Progenitor cell of endocrine pancreas (in vitro differentiated cells): ENCODE results near the gene SRSF1. TPM values are rescaled to one million over a fixed set of nuclear protein-coding genes. Genes with fewer than 3 reads are reported as not detected.
A peak's percentile ranks its signal among the peaks of the same experiment; 100 is the strongest.

Experiments
- DNase-seq: peaks from one replicate; pipeline ENCODE4 v3.0.0; 2021; ENCODE audit warnings: low spot score; ENCODE audit not compliant: unreplicated experiment
- H3K27ac Mint-ChIP-seq: 2 replicates; pipeline ENCODE4 v1.8.0; 2021; ENCODE audit warnings: mild to moderate bottlenecking, moderate library complexity, mixed read lengths
- H3K27me3 Mint-ChIP-seq: 2 replicates; pipeline ENCODE4 v1.8.0; 2021; ENCODE audit warnings: mixed read lengths
- H3K36me3 Mint-ChIP-seq: 2 replicates; pipeline ENCODE4 v1.8.0; 2022; ENCODE audit warnings: mixed read lengths; ENCODE audit not compliant: insufficient read depth
- H3K4me1 Mint-ChIP-seq: 2 replicates; pipeline ENCODE4 v1.8.0; 2021; ENCODE audit warnings: low read depth, mixed read lengths
- H3K4me3 Mint-ChIP-seq: 2 replicates; pipeline ENCODE4 v1.8.0; 2021; ENCODE audit warnings: low read depth, mild to moderate bottlenecking, moderate library complexity, mixed read lengths
- H3K9me3 Mint-ChIP-seq: 2 replicates; pipeline ENCODE4 v1.8.0; 2021; ENCODE audit warnings: low read depth, mixed read lengths
- total RNA-seq: library from RNA; stranded (reverse); gene quantifications from 2 replicates; pipeline ENCODE4 v1.2.1, GENCODE V29; 2021
- TF ChIP-seq, protein P1 (sequence below): fragments of 200-600 bp; sonication (generic); IDR thresholded peaks from one replicate; pipeline ENCODE4 v1.5.0; 2021; ENCODE audit warnings: antibody characterized with exemption, mild to moderate bottlenecking; ENCODE audit not compliant: unreplicated experiment

Gene SRSF1
- total RNA-seq, 1 donor from 2014 or later, result 326 TPM

DNA sequence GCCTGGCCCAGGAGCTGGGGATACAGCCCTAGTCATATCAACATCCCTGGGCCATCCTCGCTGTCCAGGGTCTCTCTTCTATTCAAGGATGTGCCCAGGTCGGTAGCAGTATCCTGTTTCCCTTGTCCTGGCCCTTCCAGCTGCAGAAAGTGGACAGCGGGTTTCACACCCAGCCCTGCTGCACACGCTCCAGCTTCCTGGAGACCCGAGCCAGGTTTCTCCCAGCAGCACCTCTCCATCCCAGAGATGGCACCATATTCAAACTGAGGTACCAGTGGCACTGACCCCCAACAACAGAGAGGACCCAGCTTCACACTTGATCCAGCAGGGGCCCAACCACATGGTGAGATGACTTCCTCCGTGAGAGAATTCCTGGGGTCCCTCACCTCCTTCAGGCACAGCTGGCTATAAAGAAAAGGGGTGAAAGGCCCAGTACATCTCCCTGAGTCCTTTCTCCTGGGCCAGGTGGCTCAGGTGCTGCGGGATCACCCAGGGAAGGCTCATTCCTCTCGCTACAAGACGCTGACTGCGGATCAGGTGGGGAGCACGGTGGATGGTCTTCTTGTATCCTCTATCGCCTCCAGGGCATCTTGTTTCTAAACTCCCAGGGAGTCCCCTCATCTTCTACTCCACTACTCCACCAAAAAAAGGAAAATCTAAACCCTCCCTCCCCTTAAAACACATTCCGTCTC lies 53.2 kb downstream of the SRSF1 start:
- no peaks in the 10 kb centered on the region for H3K36me3 Mint-ChIP-seq
- H3K9me3 Mint-ChIP-seq, result no peaks in the 10 kb centered on the region
- H3K4me3 Mint-ChIP-seq, result peak overlapping the region; percentile 83
- H3K27ac Mint-ChIP-seq, result peak overlapping the region; percentile 93
- peaks cover 23% of the 10 kb centered on the region for H3K27me3 Mint-ChIP-seq
- peaks cover 16% of the 10 kb centered on the region for H3K4me1 Mint-ChIP-seq
- no peak for DNase-seq
- TF ChIP-seq, protein P1, sequence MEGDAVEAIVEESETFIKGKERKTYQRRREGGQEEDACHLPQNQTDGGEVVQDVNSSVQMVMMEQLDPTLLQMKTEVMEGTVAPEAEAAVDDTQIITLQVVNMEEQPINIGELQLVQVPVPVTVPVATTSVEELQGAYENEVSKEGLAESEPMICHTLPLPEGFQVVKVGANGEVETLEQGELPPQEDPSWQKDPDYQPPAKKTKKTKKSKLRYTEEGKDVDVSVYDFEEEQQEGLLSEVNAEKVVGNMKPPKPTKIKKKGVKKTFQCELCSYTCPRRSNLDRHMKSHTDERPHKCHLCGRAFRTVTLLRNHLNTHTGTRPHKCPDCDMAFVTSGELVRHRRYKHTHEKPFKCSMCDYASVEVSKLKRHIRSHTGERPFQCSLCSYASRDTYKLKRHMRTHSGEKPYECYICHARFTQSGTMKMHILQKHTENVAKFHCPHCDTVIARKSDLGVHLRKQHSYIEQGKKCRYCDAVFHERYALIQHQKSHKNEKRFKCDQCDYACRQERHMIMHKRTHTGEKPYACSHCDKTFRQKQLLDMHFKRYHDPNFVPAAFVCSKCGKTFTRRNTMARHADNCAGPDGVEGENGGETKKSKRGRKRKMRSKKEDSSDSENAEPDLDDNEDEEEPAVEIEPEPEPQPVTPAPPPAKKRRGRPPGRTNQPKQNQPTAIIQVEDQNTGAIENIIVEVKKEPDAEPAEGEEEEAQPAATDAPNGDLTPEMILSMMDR, result no peak

Other genes with a start within 250 kb of the SRSF1 start
- 34.6 and 38.9 TPM in 2 replicates for gene MRPS23, start 157.2 kb downstream of the SRSF1 start, total RNA-seq
- 29.2 and 30.8 TPM in 2 replicates for gene CUEDC1, start 51.8 kb downstream of the SRSF1 start, total RNA-seq
- gene VEZF1, start 19.0 kb downstream of the SRSF1 start, total RNA-seq, result 103 and 110 TPM in 2 replicates
- 50.9 and 51.6 TPM in 2 replicates for gene DYNLL2, start 76.2 kb upstream of the SRSF1 start, total RNA-seq
- gene OR4D1, start 141.1 kb upstream of the SRSF1 start, total RNA-seq, result not detected in 2 replicates
- gene OR4D2, start 159.7 kb upstream of the SRSF1 start, total RNA-seq, result not detected in 2 replicates
- not detected in 2 replicates for gene EPX, start 185.5 kb upstream of the SRSF1 start, total RNA-seq
- 40.0 and 44.3 TPM in 2 replicates for gene MKS1, start 212.0 kb upstream of the SRSF1 start, total RNA-seq
- 0.16 TPM in 1 of 2 replicates, not detected in the other for gene LPO, start 231.3 kb upstream of the SRSF1 start, total RNA-seq